K562 (cell line): ENCODE data around the gene DCTN2. TPM values are rescaled to one million over a fixed set of nuclear protein-coding genes. Genes with fewer than 3 reads are reported as not detected.
A peak's percentile ranks its signal among the peaks of the same experiment; 100 is the strongest.

Experiments
- ATAC-seq: fragments of 200-7000 bp; cut with Tn5 transposase; 3 replicates; pipeline ENCODE4 v1.9.1; 2020; ENCODE audit warnings: moderate library complexity
- BruUV-seq: library from RNA; stranded (reverse); fragments of 400-500 nt; replicated peaks from 2 replicates; lab custom pipeline; 2021; lab: Mats Ljungman, UMichigan
- CTCF ChIA-PET: fragments of 300-600 bp; formaldehyde crosslinking; extraction: SDS; loops from one replicate; lab custom pipeline; 2021; ENCODE audit warnings: low intra/inter-chr PET ratio; lab: Yijun Ruan, JAX
- POLR2A ChIA-PET: fragments of 300-600, 350-650 bp; sonication (Branson Sonifier 250); formaldehyde crosslinking; extraction: SDS; loops from one replicate; lab custom pipeline; 2021; ENCODE audit warnings: antibody characterized with exemption, inconsistent platforms; lab: Yijun Ruan, JAX
- DNase-seq, 4 experiments: peaks; one replicate each; pipeline versions ENCODE4 v3.0.0 to v3.0.0-alpha.2; 2011 to 2018; ENCODE audit warnings: low spot score in 3 of 4, mixed read lengths in 3 of 4; ENCODE audit errors: extremely low read depth in 1 of 4
- FAIRE-seq: peaks from 2 replicates; lab custom pipeline; 2011; peaks lifted over from hg19 to GRCh38; lab: Jason Lieb, UNC
- H2AFZ ChIP-seq: 2 replicates; pipeline ENCODE4 v1.6.0; 2011; ENCODE audit warnings: low read depth, low read length, control low read depth, inconsistent platforms
- H3K27ac ChIP-seq: fragments of 200-600 bp; 3 replicates; pipeline ENCODE4 v1.8.0; 2011; ENCODE audit warnings: low read depth, mild to moderate bottlenecking, control low read depth, inconsistent platforms, low read length, moderate library complexity, mixed read lengths; ENCODE audit errors: extremely low read depth
- H3K27me3 ChIP-seq, 2 experiments: fragments of 300-600 bp in 1 of 2; 2 replicates in 1 of 2; 3 replicates in 1 of 2; pipeline versions ENCODE4 v1.6.0 to v1.8.0; 2011; ENCODE audit warnings: inconsistent platforms in 2 of 2, low read length in 2 of 2, mild to moderate bottlenecking in 1 of 2, mixed read lengths in 1 of 2, moderate library complexity in 1 of 2; ENCODE audit not compliant: control insufficient read depth in 2 of 2, insufficient read depth in 2 of 2
- H3K36me3 ChIP-seq: fragments of 300-600 bp; 3 replicates; pipeline ENCODE4 v1.8.0; 2011; ENCODE audit warnings: mild to moderate bottlenecking, low read length, inconsistent platforms; ENCODE audit not compliant: control insufficient read depth, insufficient read depth
- H3K4me1 ChIP-seq, 2 experiments: fragments of 200-600 bp in 1 of 2; replicated peaks in 1 of 2; 2 replicates in 1 of 2; 3 replicates in 1 of 2; pipeline versions ENCODE4 v1.5.1 to v1.8.0; 2011; ENCODE audit warnings: inconsistent platforms in 2 of 2, low read length in 2 of 2, mild to moderate bottlenecking in 1 of 2, mixed read lengths in 1 of 2, moderate library complexity in 1 of 2; ENCODE audit not compliant: control insufficient read depth in 2 of 2, insufficient read depth in 2 of 2
- H3K4me2 ChIP-seq: 2 replicates; pipeline ENCODE4 v1.6.1; 2011; ENCODE audit warnings: low read length, control low read depth, inconsistent platforms, mixed read lengths; ENCODE audit not compliant: insufficient read depth
- H3K4me3 ChIP-seq: fragments of 200-600 bp; sonication (generic), shearing (Covaris generic); 2 replicates; pipeline ENCODE4 v1.5.1; 2016; ENCODE audit warnings: control low read depth, inconsistent platforms
- H3K79me2 ChIP-seq: fragments of 200-600 bp; 3 replicates; pipeline ENCODE4 v1.8.0; 2011; ENCODE audit warnings: low read length, inconsistent platforms; ENCODE audit not compliant: control insufficient read depth, insufficient read depth
- H3K9ac ChIP-seq, 2 experiments: 2 replicates each; pipeline versions ENCODE4 v1.6.0 to v1.6.1; 2011; ENCODE audit warnings: low read depth in 2 of 2, low read length in 2 of 2, control low read depth in 1 of 2, inconsistent platforms in 1 of 2, mild to moderate bottlenecking in 1 of 2, mixed read lengths in 1 of 2; ENCODE audit not compliant: insufficient read depth in 1 of 2
- H3K9me1 ChIP-seq: one replicate; pipeline ENCODE4 v1.6.0; 2011; ENCODE audit warnings: inconsistent platforms, mild to moderate bottlenecking, low read length, moderate library complexity; ENCODE audit not compliant: control insufficient read depth, insufficient read depth
- H3K9me3 ChIP-seq: replicated peaks from 2 replicates; pipeline ENCODE4 v1.5.1; 2011; ENCODE audit warnings: low read depth, low read length, inconsistent platforms; ENCODE audit not compliant: control insufficient read depth, insufficient read depth
- H4K20me1 ChIP-seq: replicated peaks from 2 replicates; pipeline ENCODE4 v1.6.1; 2011; ENCODE audit warnings: low read length, inconsistent platforms, mixed read lengths; ENCODE audit not compliant: control insufficient read depth, insufficient read depth
- ATF7 ChIP-seq: fragments of 450-650 bp; IDR thresholded peaks from 2 replicates; pipeline ENCODE4 v1.7.1; 2014; ENCODE audit warnings: mild to moderate bottlenecking, moderate library complexity
- BRD4 ChIP-seq: fragments of 200-600 bp; sonication (generic); IDR thresholded peaks from 2 replicates; pipeline ENCODE4 v1.6.1; 2017; ENCODE audit warnings: inconsistent platforms
- CREB5 ChIP-seq: fragments of 250-450 bp; sonication (Bioruptor Pico); IDR thresholded peaks from 2 replicates; pipeline ENCODE4 v1.5.0; 2020; ENCODE audit warnings: mild to moderate bottlenecking
- KAT7 ChIP-seq: sonication (generic); formaldehyde crosslinking; IDR thresholded peaks from 2 replicates; pipeline ENCODE4 v1.8.0; 2022; ENCODE audit warnings: missing genetic modification reagents, mild to moderate bottlenecking, borderline replicate concordance
- MTA1 ChIP-seq: fragments of 450-650 bp; IDR thresholded peaks from 2 replicates; pipeline ENCODE4 v1.6.1; 2017; ENCODE audit warnings: borderline replicate concordance
- NONO ChIP-seq, 2 experiments: fragments of 200-400 bp in 1 of 2; fragments of 450-650 bp in 1 of 2; formaldehyde crosslinking in 1 of 2; IDR thresholded peaks; 2 replicates each; pipeline ENCODE4 v1.6.1; 2017; ENCODE audit warnings: low read depth in 2 of 2, mild to moderate bottlenecking in 2 of 2, moderate library complexity in 2 of 2, low read length in 1 of 2
- PHB ChIP-seq: fragments of 250-450 bp; sonication (Bioruptor Pico); IDR thresholded peaks from 2 replicates; pipeline ENCODE4 v1.5.0; 2021
- POLR2H ChIP-seq: IDR thresholded peaks from 2 replicates; pipeline ENCODE4 v1.6.1; 2016; ENCODE audit warnings: missing genetic modification characterization, low read depth, mild to moderate bottlenecking, control low read depth, missing compliant biosample characterization, moderate library complexity
- PREB ChIP-seq: sonication (generic); formaldehyde crosslinking; IDR thresholded peaks from 2 replicates; pipeline ENCODE4 v1.8.1; 2023; ENCODE audit warnings: mild to moderate bottlenecking, missing genetic modification reagents
- PURB ChIP-seq: sonication (generic); formaldehyde crosslinking; IDR thresholded peaks from 2 replicates; pipeline ENCODE4 v1.9.0; 2021; ENCODE audit warnings: low read depth, mild to moderate bottlenecking, missing genetic modification reagents
- RAD51 ChIP-seq: fragments of 450-650 bp; IDR thresholded peaks from 2 replicates; pipeline ENCODE4 v1.7.1; 2016; ENCODE audit warnings: low read depth, mild to moderate bottlenecking, borderline replicate concordance
- TAF7 ChIP-seq: fragments of 450-650 bp; IDR thresholded peaks from 2 replicates; pipeline ENCODE4 v1.6.1; 2016; ENCODE audit warnings: missing genetic modification characterization, missing compliant biosample characterization
- TBL1XR1 ChIP-seq, 2 experiments: IDR thresholded peaks; 2 replicates each; pipeline ENCODE4 v1.6.1; 2012; ENCODE audit warnings: improper control_type of control experiment in 2 of 2, low read length in 2 of 2, mild to moderate bottlenecking in 1 of 2
- TCF15 ChIP-seq: fragments of 250-450 bp; sonication (Bioruptor Pico); IDR thresholded peaks from 2 replicates; pipeline ENCODE4 v1.8.0; 2022; ENCODE audit warnings: moderate library complexity, mild to moderate bottlenecking, inconsistent platforms
- TFAP4 ChIP-seq: sonication (generic); formaldehyde crosslinking; IDR thresholded peaks from 2 replicates; pipeline ENCODE4 v1.8.0; 2022; ENCODE audit warnings: missing genetic modification reagents, mild to moderate bottlenecking, moderate library complexity, borderline replicate concordance
- ZNF274 ChIP-seq: IDR thresholded peaks from 2 replicates; pipeline ENCODE4 v1.6.1; 2011; ENCODE audit warnings: low read depth, mild to moderate bottlenecking, low read length, moderate library complexity, borderline replicate concordance
- ZNF316 ChIP-seq: fragments of 450-650 bp; IDR thresholded peaks from 2 replicates; pipeline ENCODE4 v1.6.1; 2016
- ZNF507 ChIP-seq: conservative IDR thresholded peaks from 2 replicates; pipeline ENCODE4 v1.6.1; 2017; ENCODE audit warnings: missing genetic modification characterization, missing compliant biosample characterization
- WGBS: fragments of 100-300 bp; shearing (Covaris generic); methylation state at CpG from one replicate; pipeline ENCODE4 v1.1.6; 2016; ENCODE audit warnings: low coverage, mixed read lengths; ENCODE audit not compliant: insufficient coverage; ENCODE audit errors: missing lambda C conversion rate; 5-methylcytosine and 5-hydroxymethylcytosine counted together
- in situ Hi-C: fragments of 300-500 bp; cut with MboI; formaldehyde crosslinking; loops from 4 replicates; pipeline ENCODE4 v1.15.0; 2018; ENCODE audit warnings: inconsistent platforms, mixed read lengths
- intact Hi-C: fragments of 100-400 bp; cut with micrococcal nuclease; formaldehyde crosslinking; loops from 2 replicates; pipeline ENCODE4 v1.14.2; 2022
- polyA plus RNA-seq, 8 experiments: library from polyadenylated mRNA; depleted of rRNA in 4 of 8; stranded (reverse) in 5 of 8; unstranded in 3 of 8; fragments of >200 nt; fragmentation: Nextera tagmentation in 2 of 8; fragmentation: Illumina TruSeq in 1 of 8; extraction: Ambion mirVana in 2 of 8; extraction: Trizol in 1 of 8; gene quantifications; 2 replicates each; pipeline versions ENCODE4 v1.2.1 to v1.2.3, GENCODE V29; 2011 to 2014; ENCODE audit warnings: inconsistent platforms in 1 of 8, missing spikeins in 1 of 8
- total RNA-seq, 7 experiments: library from RNA; depleted of rRNA in 6 of 7; stranded (reverse); fragments of >200 nt in 6 of 7; fragmentation: Illumina TruSeq in 2 of 7; extraction: Trizol in 2 of 7; gene quantifications; 2 replicates each; pipeline versions ENCODE4 v1.2.1 to v1.2.3, GENCODE V29; 2011 to 2021; ENCODE audit warnings: low replicate concordance in 1 of 7

The DCTN2 gene
- total and polyA plus RNA-seq, 9 of the 15 experiments (the other 6 are each of a cell fraction or from before 2014, with no cell fraction given), result 43.6 to 270 (median 125) TPM

GRCh38 chr12:57547288-57548012, 458 bp upstream of the DCTN2 start:
- H3K9me3 ChIP-seq, result no peaks in the 10 kb centered on the region
- H3K4me1 ChIP-seq, result peaks cover 44 to 55% of the 10 kb centered on the region in 2 experiments
- no peaks in the 10 kb centered on the region for H4K20me1 ChIP-seq
- ATAC-seq (no peak), FAIRE-seq (no peak), DNase-seq (no peak)
- H3K9me1 ChIP-seq, result no peaks in the 10 kb centered on the region
- H3K27me3 ChIP-seq, result no peaks in the 10 kb centered on the region
- intact Hi-C loops (loop anchor here (1.0 kb wide), 1 partner anchor 25 kb away; the partner anchor contains the start of gene MBD6), in situ Hi-C loops (no loop called here)
- peaks cover 33% of the 10 kb centered on the region for H3K36me3 ChIP-seq
- peak overlapping the region; percentile 94 to 98 for H3K9ac ChIP-seq
- POLR2A ChIA-PET, result interaction anchor here (0.9 to 4.4 kb wide), 12 partner anchors 9 to 188 kb away, joined by 3 to 53 read pairs (median 6); partner anchors contain the start of gene DDIT3
- peaks cover 61% of the 10 kb centered on the region for H3K79me2 ChIP-seq
- 6% methylated on average over 7 of the region's 9 CpGs for WGBS
- H3K4me2 ChIP-seq, result peak overlapping the region; percentile 97
- peak overlapping the region; percentile 93; the same call in 1 of the 2 replicates for H3K4me3 ChIP-seq
- CTCF ChIA-PET, result no interaction called here
- no TSS peak for BruUV-seq
- H2AFZ ChIP-seq, result peak overlapping the region; percentile 85
- H3K27ac ChIP-seq, result peak overlapping the region; percentile 84
- TF ChIP-seq ZNF274 (no peak), ZNF507 (no peak), ATF7 (peak; percentile 99), PURB (no peak), PREB (CRISPR knock-in tag) (no peak), TFAP4 (CRISPR knock-in tag) (no peak), POLR2H (tag) (peak; percentile 87), BRD4 (no peak), ZNF316 (no peak), TBL1XR1 (IDR thresholded peaks at IDR 0.05; ENCODE audit: low read length in 2 of 2) (0 out of 4 replicates have a peak, but pooled peaks of 1 of the 2 experiments have one; percentile 29), TAF7 (tag) (no peak), KAT7 (CRISPR knock-in tag) (peak; percentile 67; the same call in 1 of the 2 replicates), CREB5 (CRISPR knock-in tag) (no peak), RAD51 (0 out of 2 replicates have a peak, but pooled peaks have one; percentile 8), NONO (IDR thresholded peaks at IDR 0.05; ENCODE audit: low read depth in 2 of 2, low read length in 1 of 2) (no peak), TCF15 (no peak), PHB (CRISPR knock-in tag) (no peak), MTA1 (peak; percentile 97)
